Smooth muscle cell (in vitro differentiated cells): ENCODE data around the gene FSTL3. TPM values are rescaled to one million over a fixed set of nuclear protein-coding genes. Genes with fewer than 3 reads are reported as not detected.
A peak's percentile ranks its signal among the peaks of the same experiment; 100 is the strongest.

ENCODE experiments used
- DNase-seq: peaks from one replicate; lab custom pipeline; 2025; ENCODE audit not compliant: unreplicated experiment; lab: John Stamatoyannopoulos, UW
- H2AFZ ChIP-seq: fragments of 200-600 bp; sonication (generic); 2 replicates; pipeline ENCODE4 v1.6.0; 2016; ENCODE audit warnings: antibody characterized with exemption, low read depth, mild to moderate bottlenecking
- H3F3A ChIP-seq: fragments of 200-600 bp; sonication (generic); 2 replicates; pipeline ENCODE4 v1.6.0; 2017; ENCODE audit warnings: antibody characterized with exemption, low read depth
- H3K27ac ChIP-seq: fragments of 200-600 bp; sonication (generic); 2 replicates; pipeline ENCODE4 v1.5.1; 2016; ENCODE audit warnings: low read depth, mild to moderate bottlenecking
- H3K27me3 ChIP-seq: fragments of 200-600 bp; sonication (generic); 2 replicates; pipeline ENCODE4 v1.6.1; 2016; ENCODE audit warnings: low read depth, mild to moderate bottlenecking
- H3K36me3 ChIP-seq: fragments of 200-600 bp; sonication (generic); 2 replicates; pipeline ENCODE4 v1.5.1; 2016; ENCODE audit warnings: low read depth
- H3K4me1 ChIP-seq: fragments of 200-600 bp; sonication (generic); 2 replicates; pipeline ENCODE4 v1.5.1; 2016; ENCODE audit warnings: low read depth
- H3K4me2 ChIP-seq: fragments of 200-600 bp; sonication (generic); 2 replicates; pipeline ENCODE4 v1.6.0; 2016; ENCODE audit warnings: mild to moderate bottlenecking
- H3K4me3 ChIP-seq: fragments of 200-600 bp; sonication (generic); 2 replicates; pipeline ENCODE4 v1.5.1; 2016; ENCODE audit warnings: mild to moderate bottlenecking
- H3K79me2 ChIP-seq: fragments of 200-600 bp; sonication (generic); 2 replicates; pipeline ENCODE4 v1.6.0; 2016; ENCODE audit warnings: low read depth, mild to moderate bottlenecking
- H3K9ac ChIP-seq: fragments of 200-600 bp; sonication (generic); 2 replicates; pipeline ENCODE4 v1.6.0; 2016; ENCODE audit warnings: low read depth
- H3K9me3 ChIP-seq: fragments of 200-600 bp; sonication (generic); replicated peaks from 2 replicates; pipeline ENCODE4 v1.5.1; 2016; ENCODE audit warnings: low read depth
- H4K20me1 ChIP-seq: fragments of 200-600 bp; sonication (generic); 2 replicates; pipeline ENCODE4 v1.6.0; 2016; ENCODE audit warnings: low read depth
- CTCF ChIP-seq: fragments of 200-600 bp; sonication (generic); IDR thresholded peaks from 2 replicates; pipeline ENCODE4 v1.5.1; 2017; ENCODE audit warnings: borderline replicate concordance, mild to moderate bottlenecking, antibody characterized with exemption; ENCODE audit not compliant: insufficient read depth, poor library complexity, severe bottlenecking
- WGBS: methylation state at CpG from one replicate; pipeline ENCODE4 v1.1.7; 2016; ENCODE audit warnings: low lambda C conversion rate; 5-methylcytosine and 5-hydroxymethylcytosine counted together
- polyA plus RNA-seq: library from polyadenylated mRNA; unstranded; fragments of >200 nt; fragmentation: Nextera tagmentation; extraction: Ambion mirVana; gene quantifications from 2 replicates; pipeline ENCODE4 v1.2.1, GENCODE V29; 2016
- total RNA-seq: library from RNA; depleted of rRNA; stranded (reverse); fragments of >200 nt; gene quantifications from 2 replicates; pipeline ENCODE4 v1.2.3, GENCODE V29; 2014

The FSTL3 gene
- total and polyA plus RNA-seq, 2 experiments from 2014 or later, result 132 to 172 TPM

- Histone ChIP-seq H3K79me2 (peaks cover 18% of the 10 kb centered on the region), H3K4me1 (peaks cover 10% of the 10 kb centered on the region), H3K9me3 (no peaks in the 10 kb centered on the region), H3K36me3 (no peaks in the 10 kb centered on the region), H3K9ac (peak overlapping the region; percentile 92), H2AFZ (no peak overlapping the region), H3K27ac (peak overlapping the region; percentile 98), H3K4me2 (peak overlapping the region; percentile 99), H3F3A (peaks cover 18% of the 10 kb centered on the region), H3K4me3 (peak overlapping the region; percentile 81), H4K20me1 (peaks cover 29% of the 10 kb centered on the region), H3K27me3 (no peaks in the 10 kb centered on the region)
- peak; percentile 64 for DNase-seq
- 9% methylated on average over 28 of the region's 69 CpGs for WGBS
- no peak for TF ChIP-seq CTCF
Observed at GRCh38 chr19:679418-680286, 3.5 kb downstream of the FSTL3 start.

GRCh38 chr19:680287-681028, 4.3 kb downstream of the FSTL3 start:
- Histone ChIP-seq H3K4me1 (peaks cover 10% of the 10 kb centered on the region), H3K36me3 (no peaks in the 10 kb centered on the region), H3K27me3 (no peaks in the 10 kb centered on the region), H2AFZ (no peak overlapping the region), H3K79me2 (peaks cover 18% of the 10 kb centered on the region), H3F3A (peaks cover 18% of the 10 kb centered on the region), H3K4me2 (peak overlapping the region; percentile 99), H3K9me3 (no peaks in the 10 kb centered on the region), H4K20me1 (peaks cover 29% of the 10 kb centered on the region), H3K27ac (peak overlapping the region; percentile 98), H3K9ac (peak overlapping the region; percentile 92), H3K4me3 (peak overlapping the region; percentile 81)
- 1% methylated on average over 42 of the region's 70 CpGs for WGBS
- peak; percentile 97 for DNase-seq
- TF ChIP-seq CTCF, result peak; percentile 23

DNA sequence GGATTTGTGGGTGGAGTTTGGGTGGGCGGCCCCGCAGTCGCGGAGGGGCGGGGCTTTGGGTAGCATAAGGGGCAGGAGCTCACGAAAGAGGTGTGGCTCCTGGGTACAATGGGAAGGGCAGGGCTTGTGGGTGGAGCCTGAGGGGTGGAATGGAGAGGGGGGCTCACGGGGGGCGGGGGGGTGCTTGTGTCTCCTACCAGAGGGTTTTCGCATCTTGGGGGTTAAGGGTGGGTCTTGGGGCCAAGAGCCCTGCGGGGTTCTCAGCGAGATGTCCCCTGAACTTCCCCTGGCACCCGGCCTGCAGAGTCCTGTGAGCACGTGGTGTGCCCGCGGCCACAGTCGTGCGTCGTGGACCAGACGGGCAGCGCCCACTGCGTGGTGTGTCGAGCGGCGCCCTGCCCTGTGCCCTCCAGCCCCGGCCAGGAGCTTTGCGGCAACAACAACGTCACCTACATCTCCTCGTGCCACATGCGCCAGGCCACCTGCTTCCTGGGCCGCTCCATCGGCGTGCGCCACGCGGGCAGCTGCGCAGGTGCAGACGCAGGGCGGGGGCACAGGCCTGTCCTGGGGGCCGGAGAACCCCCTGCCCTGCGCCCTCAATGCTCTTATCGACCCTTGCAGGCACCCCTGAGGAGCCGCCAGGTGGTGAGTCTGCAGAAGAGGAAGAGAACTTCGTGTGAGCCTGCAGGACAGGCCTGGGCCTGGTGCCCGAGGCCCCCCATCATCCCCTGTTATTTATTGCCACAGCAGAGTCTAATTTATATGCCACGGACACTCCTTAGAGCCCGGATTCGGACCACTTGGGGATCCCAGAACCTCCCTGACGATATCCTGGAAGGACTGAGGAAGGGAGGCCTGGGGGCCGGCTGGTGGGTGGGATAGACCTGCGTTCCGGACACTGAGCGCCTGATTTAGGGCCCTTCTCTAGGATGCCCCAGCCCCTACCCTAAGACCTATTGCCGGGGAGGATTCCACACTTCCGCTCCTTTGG, 5.1 kb downstream of the FSTL3 start:
- no peak for TF ChIP-seq CTCF
- WGBS, result 93% methylated on average over 47 of the region's 54 CpGs

More for the DNA sequence above, 5.1 kb downstream of the FSTL3 start:
- H3K9me3 ChIP-seq, result no peaks in the 10 kb centered on the region
- no peak overlapping the region for H3K4me2 ChIP-seq
- H3K27ac ChIP-seq, result peak overlapping the region; percentile 98
- H3K79me2 ChIP-seq, result peaks cover 18% of the 10 kb centered on the region
- H3K4me1 ChIP-seq, result peaks cover 10% of the 10 kb centered on the region
- H3K36me3 ChIP-seq, result no peaks in the 10 kb centered on the region
- no peaks in the 10 kb centered on the region for H3K27me3 ChIP-seq
- peaks cover 14% of the 10 kb centered on the region for H3F3A ChIP-seq
- H2AFZ ChIP-seq, result no peak overlapping the region
- no peak for DNase-seq
- H3K4me3 ChIP-seq, result no peak overlapping the region
- H4K20me1 ChIP-seq, result peaks cover 29% of the 10 kb centered on the region
- no peak overlapping the region for H3K9ac ChIP-seq
